Fibroblast of skin of back (primary cell): Measurements from ENCODE around the gene HBM.
A peak's percentile ranks its signal among the peaks of the same experiment; 100 is the strongest.
"Not testable (repeated sequence)": the region's sequence is repeated elsewhere in the genome, so short reads cannot be mapped to it uniquely, and the experiment has no call there.

Source experiments
- DNase-seq: peaks from one replicate; pipeline ENCODE4 v3.0.0-alpha.2; 2013

HBM gene

GRCh38 chr16:146646-147045 is 19.1 kb upstream of the HBM start:
- DNase-seq, result no peak

DNA sequence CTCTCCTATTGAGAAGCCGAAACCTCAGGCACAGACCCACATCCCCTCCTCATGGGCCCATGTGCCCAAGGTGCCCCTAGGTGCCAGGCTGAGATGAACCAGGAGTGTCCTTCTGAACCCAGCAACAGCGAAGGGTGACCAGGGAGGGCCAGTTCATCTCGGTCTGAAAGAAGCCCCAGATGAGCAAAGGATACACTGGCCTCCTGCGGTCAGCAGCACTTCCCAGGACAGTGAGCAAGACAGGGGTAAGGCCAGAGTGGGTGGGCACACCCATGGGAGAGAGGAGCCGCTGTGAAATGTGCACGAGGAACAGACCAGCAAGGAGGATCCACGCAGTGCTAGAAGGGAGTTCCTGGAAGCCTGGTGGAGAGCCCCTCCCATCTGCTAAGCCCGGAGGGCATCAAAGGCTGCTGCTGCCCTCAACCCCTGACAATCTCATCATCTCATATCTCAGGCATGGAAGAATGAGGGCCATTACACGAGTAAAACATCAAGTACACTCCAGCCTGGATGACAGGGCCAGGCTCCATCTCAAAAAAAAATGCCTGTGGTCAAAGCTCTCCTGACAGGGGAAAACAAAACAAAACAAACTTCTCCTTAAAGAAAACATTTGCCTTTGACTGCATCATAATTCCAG is 16.6 kb upstream of the HBM start:
- peak; percentile 77 for DNase-seq

- no peak for DNase-seq
Measured at GRCh38 chr16:152141-153128, 13.3 kb upstream of the HBM start, which contains the start of gene HBZ. Gene HBZ (plus strand): TSS chr16:152644. CDS start chr16:152910, 266 bp downstream.

DNA sequence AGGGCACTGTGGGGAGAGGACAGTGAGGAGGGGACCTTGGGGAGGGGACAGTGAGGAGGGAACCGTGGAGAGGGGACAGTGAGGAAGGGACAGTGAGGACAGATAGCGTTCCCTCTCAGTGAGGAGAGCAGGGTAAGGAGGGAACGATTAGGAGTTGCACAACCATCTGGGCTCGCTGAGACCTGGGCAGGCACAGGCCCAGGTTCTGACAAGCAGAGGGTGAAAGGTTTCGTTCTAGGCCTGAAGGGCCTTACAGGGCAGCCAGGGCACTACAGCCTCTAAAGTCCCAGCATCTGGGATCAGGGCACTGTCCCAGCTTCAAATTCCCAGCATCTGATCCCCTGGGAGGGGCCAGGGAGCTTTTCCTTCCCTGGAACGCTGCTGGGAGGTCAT is 12.7 kb upstream of the HBM start:
- DNase-seq, result not testable (repeated sequence)

GRCh38 chr16:153550-154216 is 12.1 kb upstream of the HBM start:
- not testable (repeated sequence) for DNase-seq

- DNase-seq, result no peak
Measured at GRCh38 chr16:154217-155030, 11.4 kb upstream of the HBM start.

GRCh38 chr16:155031-155398 is 10.8 kb upstream of the HBM start:
- DNase-seq, result no peak

- DNase-seq, result no peak
Measured at GRCh38 chr16:159136-159849, 6.5 kb upstream of the HBM start.

DNA sequence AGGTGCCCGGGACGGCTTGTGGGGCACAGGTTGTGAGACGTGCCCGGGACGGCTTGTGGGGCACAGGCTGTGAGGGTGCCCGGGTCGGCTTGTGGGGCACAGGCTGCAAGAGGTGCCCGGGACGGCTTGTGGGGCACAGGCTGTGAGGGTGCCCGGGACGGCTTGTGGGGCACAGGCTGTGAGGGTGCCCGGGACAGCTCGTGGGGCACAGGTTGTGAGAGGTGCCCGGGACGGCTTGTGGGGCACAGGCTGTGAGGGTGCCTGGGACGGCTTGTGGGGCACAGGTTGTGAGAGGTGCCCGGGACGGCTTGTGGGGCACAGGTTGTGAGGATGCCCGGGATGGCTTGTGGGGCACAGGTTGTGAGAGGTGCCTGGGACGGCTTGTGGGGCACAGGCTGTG is 5.5 kb upstream of the HBM start:
- not testable (repeated sequence) for DNase-seq

- DNase-seq, result no peak
Measured at GRCh38 chr16:160691-161190, 5.0 kb upstream of the HBM start.

DNA sequence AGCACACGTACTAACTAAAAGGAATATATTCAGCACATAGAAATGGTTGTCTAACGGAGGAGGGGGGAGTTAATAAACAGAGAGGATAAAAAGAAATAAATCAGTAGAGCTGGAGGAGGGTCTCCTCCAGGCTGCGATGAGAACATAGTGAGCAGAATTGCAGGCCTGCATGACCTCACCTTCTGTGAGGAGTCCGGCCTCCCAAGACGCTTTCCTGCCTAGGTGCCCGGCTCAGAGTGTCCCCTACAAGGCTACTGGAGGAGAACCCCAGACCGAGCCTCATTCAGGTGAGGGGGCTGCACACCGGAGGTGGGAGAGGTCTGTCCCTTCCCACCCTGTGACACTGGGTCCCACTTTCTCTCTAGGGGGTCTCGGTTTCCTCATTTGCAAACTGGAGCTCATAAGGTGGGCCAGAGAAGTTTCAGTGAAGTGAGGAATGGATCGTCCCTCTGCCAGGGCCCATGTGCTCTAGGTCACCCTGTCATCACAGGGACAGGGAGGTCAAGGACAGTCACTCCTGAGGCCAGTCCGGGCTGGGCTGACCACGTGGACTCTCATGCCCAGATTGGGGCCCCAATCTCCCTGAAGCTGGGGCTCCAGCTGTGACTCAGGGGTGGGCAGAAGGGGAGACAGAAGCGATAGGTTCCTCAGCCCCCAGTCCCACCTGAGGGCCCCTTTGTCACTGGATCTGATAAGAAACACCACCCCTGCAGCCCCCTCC is 3.3 kb upstream of the HBM start:
- no peak for DNase-seq

DNA sequence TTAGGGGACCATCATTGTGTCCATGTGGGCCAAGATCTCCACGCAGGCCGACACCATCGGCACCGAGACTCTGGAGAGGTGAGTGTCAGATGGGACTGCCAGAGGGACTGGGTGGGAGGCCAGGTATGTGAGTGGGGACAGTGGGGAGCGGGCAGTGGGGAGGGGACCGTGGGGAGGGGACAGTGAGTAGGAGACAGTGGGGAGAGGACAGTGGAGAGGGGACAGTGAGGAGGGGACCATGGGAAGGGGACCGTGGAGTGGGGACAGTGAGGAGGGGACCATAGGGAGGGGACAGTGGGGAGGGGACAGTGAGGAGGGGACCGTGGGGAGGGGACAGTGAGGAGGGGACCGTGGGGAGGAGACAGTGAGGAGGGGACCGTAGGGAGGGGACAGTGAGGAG is 2.6 kb upstream of the HBM start:
- DNase-seq, result not testable (repeated sequence)

GRCh38 chr16:163696-164095 is 2.1 kb upstream of the HBM start:
- not testable (repeated sequence) for DNase-seq

GRCh38 chr16:164134-164823 is 1.5 kb upstream of the HBM start:
- not testable (repeated sequence) for DNase-seq

DNA sequence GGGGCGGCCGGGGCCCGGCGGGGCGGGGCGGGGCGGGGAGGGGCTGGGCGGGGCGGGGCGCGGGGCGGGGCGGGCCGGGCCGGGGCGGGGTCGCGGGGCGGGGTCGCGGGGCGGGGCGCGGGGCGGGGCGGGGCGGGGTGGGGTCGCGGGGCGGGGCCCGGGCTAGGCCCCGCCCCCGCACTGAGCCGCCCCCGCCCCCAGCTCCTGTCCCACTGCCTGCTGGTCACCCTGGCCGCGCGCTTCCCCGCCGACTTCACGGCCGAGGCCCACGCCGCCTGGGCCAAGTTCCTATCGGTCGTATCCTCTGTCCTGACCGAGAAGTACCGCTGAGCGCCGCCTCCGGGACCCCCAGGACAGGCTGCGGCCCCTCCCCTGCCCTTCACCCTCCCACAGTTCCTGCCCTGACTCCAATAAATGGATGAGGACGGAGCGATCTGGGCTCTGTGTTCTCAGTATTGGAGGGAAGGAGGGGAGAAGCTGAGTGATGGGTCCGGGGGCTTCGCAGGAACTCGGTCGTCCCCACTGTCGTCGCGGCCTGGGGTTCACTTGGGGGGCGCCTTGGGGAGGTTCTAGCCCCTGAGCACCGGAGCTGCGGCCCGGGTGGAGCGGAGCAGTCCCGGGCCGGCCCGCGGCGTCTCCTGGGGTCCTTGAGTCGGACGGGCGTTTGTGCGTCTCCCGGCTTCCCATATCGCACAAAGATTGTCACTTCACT is 795 bp upstream of the HBM start:
- no peak for DNase-seq

GRCh38 chr16:166375-167121 is 770 bp downstream of the HBM start:
- no peak for DNase-seq

DNA sequence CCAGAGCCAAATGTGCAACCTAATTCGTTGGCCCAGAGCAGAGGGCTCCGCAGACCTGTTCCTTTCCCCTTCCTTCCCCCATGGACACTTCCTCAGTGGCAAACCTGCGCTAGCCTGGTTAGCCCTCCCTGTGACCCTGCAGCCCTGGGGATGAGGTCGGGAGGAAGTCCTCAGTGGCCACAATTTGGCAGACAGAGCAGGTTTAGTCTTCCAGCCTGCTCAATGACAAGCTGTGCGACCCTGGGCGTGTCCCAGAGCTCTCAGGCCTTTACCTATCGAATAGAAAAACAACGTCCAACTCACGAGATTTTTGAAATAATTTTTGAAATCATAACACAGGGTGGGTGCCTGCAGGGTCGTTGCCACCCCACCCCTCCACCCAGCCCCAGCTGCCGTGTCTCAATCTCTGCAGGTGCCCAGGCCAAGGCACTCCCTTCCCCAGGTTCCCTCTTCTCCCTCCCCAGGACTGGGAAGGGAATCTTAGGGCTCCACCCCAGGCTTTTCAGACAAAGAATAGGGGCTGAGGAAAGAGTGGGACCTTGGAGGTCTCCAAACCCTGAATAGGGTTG is 1.4 kb downstream of the HBM start:
- DNase-seq, result no peak

DNA sequence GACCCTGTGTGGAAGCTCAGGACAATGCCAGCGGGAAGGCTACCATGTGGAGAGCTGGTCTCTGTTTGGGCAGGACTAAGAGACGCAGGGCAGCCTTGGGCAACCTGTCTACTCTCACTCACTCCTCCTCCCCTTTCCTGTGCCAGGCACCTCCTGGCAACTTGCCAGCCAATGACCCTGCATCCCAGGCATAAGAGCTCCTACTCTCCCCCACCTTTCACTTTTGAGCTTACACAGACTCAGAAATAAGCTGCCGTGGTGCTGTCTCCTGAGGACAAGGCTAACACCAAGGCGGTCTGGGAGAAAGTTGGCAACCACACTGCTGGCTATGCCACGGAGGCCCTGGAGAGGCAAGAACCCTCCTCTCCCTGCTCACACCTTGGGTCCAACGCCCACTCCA is 2.6 kb downstream of the HBM start:
- DNase-seq, result no peak
